ENCODE results near the gene CEACAM18.

CEACAM18 gene

DNA sequence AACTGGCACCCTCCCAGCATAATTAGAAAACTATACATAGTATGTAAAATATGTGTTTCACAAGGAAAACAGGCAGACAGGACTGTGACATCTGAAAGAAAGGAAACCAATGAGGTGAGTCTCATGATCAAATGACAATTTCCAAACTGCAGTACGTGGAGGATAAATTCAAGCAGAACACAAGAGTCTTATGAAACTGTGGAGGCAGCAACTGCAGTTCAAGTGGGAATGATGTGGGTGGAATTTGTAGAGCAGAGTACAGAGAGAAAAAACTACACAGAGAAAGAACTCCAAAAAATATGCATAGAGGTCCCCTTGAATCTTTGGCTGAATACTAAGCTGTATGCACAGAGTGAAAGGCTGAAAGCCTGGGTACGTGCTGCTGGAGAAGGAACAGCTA, 43.4 kb downstream of the CEACAM18 start:
- CTCF ChIA-PET, result interaction anchor here (0.5 to 0.7 kb wide), 3 partner anchors 50 to 281 kb away, joined by 3 to 5 read pairs (median 3); no protein-coding TSS in a partner anchor

More for the DNA sequence above, 43.4 kb downstream of the CEACAM18 start:
- H3K4me3 ChIP-seq (ENCODE audit: low read depth, low read length), result no peak overlapping the region
- no peak overlapping the region for H3K27ac ChIP-seq (ENCODE audit: extremely low read depth, low read depth, low read length)
- POLR2A ChIA-PET, result no interaction called here
- H3K4me1 ChIP-seq (ENCODE audit: control insufficient read depth, insufficient read depth, low read length), result no peaks in the 10 kb centered on the region
- H3K36me3 ChIP-seq (ENCODE audit: control insufficient read depth in 2 of 2, insufficient read depth in 1 of 2, low read length in 2 of 2), result no peaks in the 10 kb centered on the region
- H3K9me3 ChIP-seq (ENCODE audit: control insufficient read depth, insufficient read depth, low read depth, low read length), result no peaks in the 10 kb centered on the region
- TF ChIP-seq TSHZ1 (tag by site-specific recombination; IDR thresholded peaks at IDR 0.05; ENCODE audit: borderline replicate concordance) (no peak), KLF17 (tag by site-specific recombination; IDR thresholded peaks at IDR 0.05) (no peak), ZBTB1 (tag by site-specific recombination; IDR thresholded peaks at IDR 0.05) (no peak), ZNF776 (tag by site-specific recombination; IDR thresholded peaks at IDR 0.05; ENCODE audit: borderline replicate concordance) (no peak), MEIS1 (CRISPR knock-in tag; IDR thresholded peaks at IDR 0.05; ENCODE audit: borderline replicate concordance) (no peak), ZNF302 (tag by site-specific recombination; IDR thresholded peaks at IDR 0.05; ENCODE audit: low read depth) (no peak), ZFP69B (tag by site-specific recombination; IDR thresholded peaks at IDR 0.05) (no peak), ZNF677 (tag by site-specific recombination; IDR thresholded peaks at IDR 0.05) (no peak), ZNF610 (tag by site-specific recombination; IDR thresholded peaks at IDR 0.05; ENCODE audit: borderline replicate concordance) (no peak), ZBTB17 (tag by site-specific recombination; IDR thresholded peaks at IDR 0.05) (no peak), ZNF830 (tag by site-specific recombination; IDR thresholded peaks at IDR 0.05; ENCODE audit: low read depth) (no peak), ZNF121 (tag by site-specific recombination; IDR thresholded peaks at IDR 0.05) (no peak), ZNF664 (tag by site-specific recombination; IDR thresholded peaks at IDR 0.05) (no peak), ZNF510 (tag by site-specific recombination; IDR thresholded peaks at IDR 0.05; ENCODE audit: insufficient replicate concordance) (no peak)
- TF ChIP-seq, protein P1, sequence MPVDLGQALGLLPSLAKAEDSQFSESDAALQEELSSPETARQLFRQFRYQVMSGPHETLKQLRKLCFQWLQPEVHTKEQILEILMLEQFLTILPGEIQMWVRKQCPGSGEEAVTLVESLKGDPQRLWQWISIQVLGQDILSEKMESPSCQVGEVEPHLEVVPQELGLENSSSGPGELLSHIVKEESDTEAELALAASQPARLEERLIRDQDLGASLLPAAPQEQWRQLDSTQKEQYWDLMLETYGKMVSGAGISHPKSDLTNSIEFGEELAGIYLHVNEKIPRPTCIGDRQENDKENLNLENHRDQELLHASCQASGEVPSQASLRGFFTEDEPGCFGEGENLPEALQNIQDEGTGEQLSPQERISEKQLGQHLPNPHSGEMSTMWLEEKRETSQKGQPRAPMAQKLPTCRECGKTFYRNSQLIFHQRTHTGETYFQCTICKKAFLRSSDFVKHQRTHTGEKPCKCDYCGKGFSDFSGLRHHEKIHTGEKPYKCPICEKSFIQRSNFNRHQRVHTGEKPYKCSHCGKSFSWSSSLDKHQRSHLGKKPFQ (tag by site-specific recombination; IDR thresholded peaks at IDR 0.05), result no peak
- TF ChIP-seq, protein P2, sequence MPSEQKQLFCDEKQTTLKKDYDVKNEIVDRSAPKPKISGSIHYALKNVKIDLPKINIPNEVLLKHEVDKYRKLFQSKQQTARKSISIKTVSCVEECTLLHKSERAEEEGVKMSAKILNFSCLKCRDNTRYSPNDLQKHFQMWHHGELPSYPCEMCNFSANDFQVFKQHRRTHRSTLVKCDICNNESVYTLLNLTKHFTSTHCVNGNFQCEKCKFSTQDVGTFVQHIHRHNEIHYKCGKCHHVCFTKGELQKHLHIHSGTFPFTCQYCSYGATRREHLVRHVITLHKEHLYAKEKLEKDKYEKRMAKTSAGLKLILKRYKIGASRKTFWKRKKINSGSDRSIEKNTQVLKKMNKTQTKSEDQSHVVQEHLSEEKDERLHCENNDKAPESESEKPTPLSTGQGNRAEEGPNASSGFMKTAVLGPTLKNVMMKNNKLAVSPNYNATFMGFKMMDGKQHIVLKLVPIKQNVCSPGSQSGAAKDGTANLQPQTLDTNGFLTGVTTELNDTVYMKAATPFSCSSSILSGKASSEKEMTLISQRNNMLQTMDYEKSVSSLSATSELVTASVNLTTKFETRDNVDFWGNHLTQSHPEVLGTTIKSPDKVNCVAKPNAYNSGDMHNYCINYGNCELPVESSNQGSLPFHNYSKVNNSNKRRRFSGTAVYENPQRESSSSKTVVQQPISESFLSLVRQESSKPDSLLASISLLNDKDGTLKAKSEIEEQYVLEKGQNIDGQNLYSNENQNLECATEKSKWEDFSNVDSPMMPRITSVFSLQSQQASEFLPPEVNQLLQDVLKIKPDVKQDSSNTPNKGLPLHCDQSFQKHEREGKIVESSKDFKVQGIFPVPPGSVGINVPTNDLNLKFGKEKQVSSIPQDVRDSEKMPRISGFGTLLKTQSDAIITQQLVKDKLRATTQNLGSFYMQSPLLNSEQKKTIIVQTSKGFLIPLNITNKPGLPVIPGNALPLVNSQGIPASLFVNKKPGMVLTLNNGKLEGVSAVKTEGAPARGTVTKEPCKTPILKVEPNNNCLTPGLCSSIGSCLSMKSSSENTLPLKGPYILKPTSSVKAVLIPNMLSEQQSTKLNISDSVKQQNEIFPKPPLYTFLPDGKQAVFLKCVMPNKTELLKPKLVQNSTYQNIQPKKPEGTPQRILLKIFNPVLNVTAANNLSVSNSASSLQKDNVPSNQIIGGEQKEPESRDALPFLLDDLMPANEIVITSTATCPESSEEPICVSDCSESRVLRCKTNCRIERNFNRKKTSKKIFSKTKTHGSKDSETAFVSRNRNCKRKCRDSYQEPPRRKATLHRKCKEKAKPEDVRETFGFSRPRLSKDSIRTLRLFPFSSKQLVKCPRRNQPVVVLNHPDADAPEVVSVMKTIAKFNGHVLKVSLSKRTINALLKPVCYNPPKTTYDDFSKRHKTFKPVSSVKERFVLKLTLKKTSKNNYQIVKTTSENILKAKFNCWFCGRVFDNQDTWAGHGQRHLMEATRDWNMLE (tag by site-specific recombination; conservative IDR thresholded peaks at IDR 0.05; ENCODE audit: low read depth), result no peak
- TF ChIP-seq, protein P3, sequence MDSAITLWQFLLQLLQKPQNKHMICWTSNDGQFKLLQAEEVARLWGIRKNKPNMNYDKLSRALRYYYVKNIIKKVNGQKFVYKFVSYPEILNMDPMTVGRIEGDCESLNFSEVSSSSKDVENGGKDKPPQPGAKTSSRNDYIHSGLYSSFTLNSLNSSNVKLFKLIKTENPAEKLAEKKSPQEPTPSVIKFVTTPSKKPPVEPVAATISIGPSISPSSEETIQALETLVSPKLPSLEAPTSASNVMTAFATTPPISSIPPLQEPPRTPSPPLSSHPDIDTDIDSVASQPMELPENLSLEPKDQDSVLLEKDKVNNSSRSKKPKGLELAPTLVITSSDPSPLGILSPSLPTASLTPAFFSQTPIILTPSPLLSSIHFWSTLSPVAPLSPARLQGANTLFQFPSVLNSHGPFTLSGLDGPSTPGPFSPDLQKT (IDR thresholded peaks at IDR 0.05; ENCODE audit: borderline replicate concordance, low read depth, low read length), result no peak
